Mesendoderm (in vitro differentiated cells): Measurements from ENCODE around the gene CXXC4.

Experiments
- DNase-seq: peaks from one replicate; pipeline ENCODE4 v3.0.0; 2013
- H2AK5ac ChIP-seq: 2 replicates; pipeline ENCODE4 v1.6.1; 2013; ENCODE audit warnings: low read length, inconsistent platforms
- H2BK120ac ChIP-seq: 2 replicates; pipeline ENCODE4 v1.6.1; 2013; ENCODE audit warnings: low read depth, mild to moderate bottlenecking, low read length, moderate library complexity, mixed read lengths
- H2BK15ac ChIP-seq: replicated peaks from 2 replicates; pipeline ENCODE4 v1.6.1; 2013; ENCODE audit warnings: low read depth, mild to moderate bottlenecking, moderate library complexity
- H2BK5ac ChIP-seq: 2 replicates; pipeline ENCODE4 v1.6.1; 2013; ENCODE audit warnings: low read length, inconsistent platforms
- H3K18ac ChIP-seq: 2 replicates; pipeline ENCODE4 v1.6.1; 2013; ENCODE audit warnings: mild to moderate bottlenecking, low read length, mixed read lengths
- H3K23ac ChIP-seq: one replicate; pipeline ENCODE4 v1.6.1; 2013; ENCODE audit warnings: low read length
- H3K27ac ChIP-seq: 2 replicates; pipeline ENCODE4 v1.5.1; 2013; ENCODE audit warnings: low read depth, mild to moderate bottlenecking, inconsistent platforms, low read length, moderate library complexity
- H3K27me3 ChIP-seq: 2 replicates; pipeline ENCODE4 v1.6.1; 2013; ENCODE audit warnings: low read length, control low read depth, mild to moderate bottlenecking, inconsistent platforms; ENCODE audit not compliant: insufficient read depth, poor library complexity
- H3K36me3 ChIP-seq: 2 replicates; pipeline ENCODE4 v1.6.1; 2013; ENCODE audit warnings: low read length, inconsistent platforms; ENCODE audit not compliant: control insufficient read depth, insufficient read depth
- H3K4ac ChIP-seq: one replicate; pipeline ENCODE4 v1.6.1; 2013; ENCODE audit warnings: low read depth, mild to moderate bottlenecking, low read length, moderate library complexity
- H3K4me1 ChIP-seq: 2 replicates; pipeline ENCODE4 v1.6.1; 2013; ENCODE audit warnings: low read depth, low read length, inconsistent platforms; ENCODE audit not compliant: control insufficient read depth
- H3K4me2 ChIP-seq: 2 replicates; pipeline ENCODE4 v1.6.1; 2013; ENCODE audit warnings: low read length
- H3K4me3 ChIP-seq: 2 replicates; pipeline ENCODE4 v1.5.1; 2013; ENCODE audit warnings: mild to moderate bottlenecking, low read length
- H3K56ac ChIP-seq: one replicate; pipeline ENCODE4 v1.6.1; 2013; ENCODE audit warnings: low read length
- H3K79me1 ChIP-seq: 2 replicates; pipeline ENCODE4 v1.6.1; 2013; ENCODE audit warnings: low read length, inconsistent platforms
- H3K79me2 ChIP-seq: 2 replicates; pipeline ENCODE4 v1.6.1; 2013; ENCODE audit warnings: mild to moderate bottlenecking, low read length; ENCODE audit not compliant: control insufficient read depth, insufficient read depth
- H3K9ac ChIP-seq: 2 replicates; pipeline ENCODE4 v1.6.1; 2013; ENCODE audit warnings: low read length, inconsistent platforms
- H4K5ac ChIP-seq: one replicate; pipeline ENCODE4 v1.6.1; 2013; ENCODE audit warnings: low read length
- H4K8ac ChIP-seq: one replicate; pipeline ENCODE4 v1.6.1; 2013; ENCODE audit warnings: low read depth, mild to moderate bottlenecking, control low read depth, low read length, moderate library complexity
- WGBS: extraction: QIAGEN DNeasy Blood & Tissue Kit; methylation state at CpG from one replicate; pipeline ENCODE4 v1.1.7; 2013; ENCODE audit warnings: low lambda C conversion rate, missing lambda C conversion rate; ENCODE audit not compliant: insufficient coverage; ENCODE audit errors: extremely low coverage; 5-methylcytosine and 5-hydroxymethylcytosine counted together

Gene CXXC4

GRCh38 chr4:104447294-104447693, 47.4 kb downstream of the CXXC4 start:
- Histone ChIP-seq H3K36me3 (no peaks in the 10 kb centered on the region), H3K4me3 (no peak overlapping the region), H2BK5ac (no peak overlapping the region), H3K23ac (no peak overlapping the region), H3K4me1 (no peaks in the 10 kb centered on the region), H3K27ac (no peak overlapping the region), H2BK15ac (no peak overlapping the region), H3K18ac (no peak overlapping the region), H3K79me1 (no peaks in the 10 kb centered on the region), H2BK120ac (no peak overlapping the region), H3K27me3 (no peaks in the 10 kb centered on the region), H3K4ac (no peak overlapping the region), H4K5ac (no peak overlapping the region), H4K8ac (no peak overlapping the region), H3K4me2 (no peak overlapping the region), H3K56ac (no peak overlapping the region), H2AK5ac (no peak overlapping the region), H3K9ac (no peak overlapping the region), H3K79me2 (no peaks in the 10 kb centered on the region)
- no peak for DNase-seq
- no CpG with 5 or more reads among the region's 2 CpGs for WGBS

GRCh38 chr4:104446431-104447278, 48.0 kb downstream of the CXXC4 start:
- H3K4me3 ChIP-seq = no peak overlapping the region
- no peaks in the 10 kb centered on the region for H3K27me3 ChIP-seq
- no peaks in the 10 kb centered on the region for H3K79me2 ChIP-seq
- H3K4ac ChIP-seq = no peak overlapping the region
- no peaks in the 10 kb centered on the region for H3K36me3 ChIP-seq
- H3K23ac ChIP-seq = no peak overlapping the region
- no peak overlapping the region for H2BK15ac ChIP-seq
- H3K18ac ChIP-seq = no peak overlapping the region
- DNase-seq = no peak
- no peaks in the 10 kb centered on the region for H3K79me1 ChIP-seq
- WGBS = no CpG with 5 or more reads among the region's 5 CpGs
- no peak overlapping the region for H3K56ac ChIP-seq
- H3K27ac ChIP-seq = no peak overlapping the region
- H3K9ac ChIP-seq = no peak overlapping the region
- no peaks in the 10 kb centered on the region for H3K4me1 ChIP-seq
- no peak overlapping the region for H2AK5ac ChIP-seq
- H3K4me2 ChIP-seq = no peak overlapping the region
- no peak overlapping the region for H4K5ac ChIP-seq
- H4K8ac ChIP-seq = no peak overlapping the region
- no peak overlapping the region for H2BK120ac ChIP-seq
- H2BK5ac ChIP-seq = no peak overlapping the region

- Histone ChIP-seq H3K23ac (no peak overlapping the region), H3K4me3 (no peak overlapping the region), H3K27me3 (no peaks in the 10 kb centered on the region), H2BK120ac (no peak overlapping the region), H3K36me3 (no peaks in the 10 kb centered on the region), H3K9ac (no peak overlapping the region), H4K8ac (no peak overlapping the region), H2BK5ac (no peak overlapping the region), H3K79me1 (no peaks in the 10 kb centered on the region), H3K4ac (no peak overlapping the region), H4K5ac (no peak overlapping the region), H3K79me2 (no peaks in the 10 kb centered on the region), H2AK5ac (no peak overlapping the region), H3K4me2 (no peak overlapping the region), H2BK15ac (no peak overlapping the region), H3K56ac (no peak overlapping the region), H3K27ac (no peak overlapping the region), H3K18ac (no peak overlapping the region), H3K4me1 (no peaks in the 10 kb centered on the region)
- no peak for DNase-seq
- no CpG with 5 or more reads among the region's 2 CpGs for WGBS
Measured at GRCh38 chr4:104444685-104445084, 50.0 kb downstream of the CXXC4 start.

GRCh38 chr4:104436542-104436941, 58.2 kb downstream of the CXXC4 start:
- H3K4me1 ChIP-seq = no peaks in the 10 kb centered on the region
- H2BK5ac ChIP-seq = no peak overlapping the region
- H2BK15ac ChIP-seq = no peak overlapping the region
- DNase-seq = no peak
- H3K4ac ChIP-seq = no peak overlapping the region
- H3K27ac ChIP-seq = no peak overlapping the region
- H2AK5ac ChIP-seq = no peak overlapping the region
- H4K5ac ChIP-seq = no peak overlapping the region
- H3K4me2 ChIP-seq = no peak overlapping the region
- H3K4me3 ChIP-seq = no peak overlapping the region
- no peak overlapping the region for H4K8ac ChIP-seq
- H3K23ac ChIP-seq = no peak overlapping the region
- H3K18ac ChIP-seq = no peak overlapping the region
- H3K36me3 ChIP-seq = no peaks in the 10 kb centered on the region
- H3K79me1 ChIP-seq = no peaks in the 10 kb centered on the region
- no peak overlapping the region for H3K9ac ChIP-seq
- H3K79me2 ChIP-seq = no peaks in the 10 kb centered on the region
- no peak overlapping the region for H3K56ac ChIP-seq
- H3K27me3 ChIP-seq = no peaks in the 10 kb centered on the region
- no CpG with 5 or more reads among the region's 2 CpGs for WGBS
- no peak overlapping the region for H2BK120ac ChIP-seq

- Histone ChIP-seq H2BK120ac (no peak overlapping the region), H2AK5ac (no peak overlapping the region), H3K4ac (no peak overlapping the region), H3K27ac (no peak overlapping the region), H3K36me3 (no peaks in the 10 kb centered on the region), H3K4me2 (no peak overlapping the region), H3K56ac (no peak overlapping the region), H3K27me3 (no peaks in the 10 kb centered on the region), H4K5ac (no peak overlapping the region), H3K4me1 (no peaks in the 10 kb centered on the region), H3K9ac (no peak overlapping the region), H3K23ac (no peak overlapping the region), H4K8ac (no peak overlapping the region), H3K4me3 (no peak overlapping the region), H2BK15ac (no peak overlapping the region), H3K79me2 (no peaks in the 10 kb centered on the region), H3K79me1 (no peaks in the 10 kb centered on the region), H3K18ac (no peak overlapping the region), H2BK5ac (no peak overlapping the region)
- no peak for DNase-seq
- WGBS = no CpG with 5 or more reads among the region's 2 CpGs
Measured at GRCh38 chr4:104429150-104429741, 65.4 kb downstream of the CXXC4 start.
